Activated CD4-positive, alpha-beta T cell treated with anti-CD3 and anti-CD28 coated beads, Interleukin-2, amount 50 U/mL, for 4 hours (primary cell): ENCODE data around the gene MINDY4.

Experiments used
- DNase-seq, 2 experiments: peaks; one replicate each; pipeline ENCODE4 v3.0.0-alpha.2; 2020

MINDY4 gene

DNA sequence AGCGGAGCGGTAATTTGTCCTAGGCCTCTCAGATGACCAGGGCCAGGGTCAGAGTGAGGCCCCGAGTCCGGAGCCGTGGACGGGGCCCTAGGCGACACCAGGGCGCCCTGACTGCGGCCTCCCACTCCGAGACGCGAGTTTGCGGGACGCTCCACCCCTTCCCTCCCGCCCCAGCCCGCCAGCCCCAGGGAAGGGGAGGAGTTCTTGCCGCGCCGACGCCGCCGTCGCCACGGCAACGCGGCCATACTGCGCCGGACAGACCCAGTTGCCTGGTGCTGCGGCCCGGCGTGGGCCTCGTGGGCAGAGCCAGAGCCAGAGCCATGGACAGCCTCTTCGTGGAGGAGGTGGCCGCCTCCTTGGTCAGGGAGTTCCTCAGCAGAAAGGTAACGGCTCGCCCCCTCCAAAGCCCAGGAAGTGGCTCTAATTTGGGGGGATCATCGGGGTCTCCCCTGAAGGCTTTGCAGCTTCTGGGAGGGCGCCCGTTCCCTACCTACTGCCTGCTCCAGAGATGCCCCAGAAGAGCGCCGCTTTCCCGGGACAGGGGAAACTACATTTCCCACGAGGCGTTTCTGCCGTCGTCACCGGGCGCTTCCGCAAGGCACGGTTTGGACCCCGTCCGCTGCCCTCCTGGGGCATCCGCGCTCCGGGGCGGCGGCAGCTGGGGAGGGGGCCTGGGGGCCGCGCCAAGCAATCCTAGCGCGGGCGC, at the start of gene MINDY4:
TSS of gene MINDY4 (plus strand) at position 244 of the 706 bp plus-strand sequence. CDS start at position 321, 77 bp downstream.
- peak; percentile 44 to 54 for DNase-seq

DNA sequence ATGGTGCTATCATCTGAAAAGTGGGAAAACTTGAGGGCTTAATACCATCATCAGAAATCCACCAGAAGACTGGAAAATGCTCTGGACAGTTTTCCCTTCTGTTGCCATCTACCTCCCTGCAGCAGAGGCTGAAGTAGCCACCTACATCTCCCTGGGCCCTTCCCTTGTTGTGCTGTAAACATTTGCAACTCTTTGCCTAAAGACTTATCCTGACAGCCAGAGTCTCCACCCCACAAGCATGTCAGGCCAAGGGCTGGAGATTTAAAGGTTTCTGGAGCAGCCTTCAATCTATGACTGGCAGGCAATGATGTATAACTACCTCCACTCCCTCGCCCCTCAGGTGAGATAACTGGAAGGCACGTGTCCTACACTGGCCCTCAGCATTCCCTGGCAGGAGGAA, 49.0 kb upstream of the MINDY4 start:
- no peak for DNase-seq

DNA sequence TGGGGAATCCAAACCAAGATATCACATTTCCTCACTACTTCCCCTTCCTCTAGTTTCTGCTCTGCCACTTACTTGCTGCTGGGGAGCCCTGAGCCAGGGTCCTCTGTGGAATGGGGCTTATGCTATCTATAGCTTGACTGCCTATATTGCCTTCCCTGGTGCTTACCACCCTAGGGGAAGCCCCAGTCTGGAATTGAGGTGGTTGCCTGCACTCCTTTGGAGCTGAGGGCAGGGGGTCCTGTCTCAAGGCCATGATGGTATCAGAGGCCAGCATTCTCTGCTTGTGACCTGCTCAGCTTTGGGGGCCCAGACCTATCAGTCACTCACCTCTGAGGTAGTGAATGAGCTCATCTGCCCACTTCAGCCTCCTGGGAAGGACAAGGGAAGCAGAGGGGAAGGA, 48.5 kb upstream of the MINDY4 start:
- DNase-seq = no peak

DNA sequence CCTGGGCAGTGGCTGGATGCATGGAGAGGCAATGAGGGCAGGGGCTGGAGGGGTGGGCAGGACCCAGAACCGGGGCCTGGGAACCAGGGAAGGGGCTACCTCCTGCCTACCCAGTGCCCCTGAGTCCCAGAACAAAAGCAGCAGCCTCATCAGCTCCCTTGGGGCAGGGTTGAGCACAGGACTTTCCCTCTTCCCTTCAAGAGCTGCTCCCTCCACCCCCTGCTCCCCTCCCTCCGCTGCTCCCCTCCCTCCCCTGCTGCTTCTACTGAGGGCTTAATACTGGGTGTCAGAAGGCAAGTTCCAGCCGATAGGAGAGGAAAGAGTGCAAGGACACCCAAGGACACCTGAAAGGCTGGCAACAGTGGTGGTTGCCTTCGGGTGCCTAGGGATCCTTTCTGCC, 47.4 kb upstream of the MINDY4 start:
- no peak for DNase-seq

DNA sequence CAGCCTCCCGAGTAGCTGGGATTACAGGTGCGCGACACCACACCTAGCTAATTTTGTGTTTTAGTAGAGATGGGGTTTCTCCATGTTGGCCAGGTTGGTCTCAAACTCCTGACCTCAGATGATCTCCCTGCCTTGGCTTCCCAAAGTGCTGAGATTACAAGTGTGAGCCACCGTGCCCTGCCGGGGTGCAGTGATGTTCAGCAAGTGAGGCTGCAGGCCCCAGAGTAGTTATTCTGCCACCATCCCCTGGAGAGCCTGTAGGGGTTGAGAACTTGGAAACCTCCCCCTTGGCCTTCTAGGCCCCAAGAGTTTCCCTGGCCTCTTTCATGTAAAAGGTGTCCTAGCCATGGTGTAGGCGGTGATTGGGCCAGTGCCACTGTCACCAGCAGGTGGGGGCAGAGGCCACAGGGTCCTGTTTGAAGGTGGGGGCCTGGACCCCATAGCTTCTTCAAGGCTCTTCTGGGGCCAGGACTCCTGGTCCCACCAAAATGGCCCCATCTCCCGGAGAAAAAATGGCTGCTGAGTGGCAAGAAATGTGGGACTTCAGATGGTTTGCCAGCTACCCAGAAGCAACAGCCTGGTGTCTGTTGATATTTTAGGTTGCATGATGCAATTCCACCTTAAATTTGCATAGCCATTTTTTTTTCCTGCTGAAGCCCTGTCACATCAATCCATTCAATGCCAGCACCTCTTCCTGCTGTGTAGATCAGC, 44.8 kb upstream of the MINDY4 start:
- no peak for DNase-seq

DNA sequence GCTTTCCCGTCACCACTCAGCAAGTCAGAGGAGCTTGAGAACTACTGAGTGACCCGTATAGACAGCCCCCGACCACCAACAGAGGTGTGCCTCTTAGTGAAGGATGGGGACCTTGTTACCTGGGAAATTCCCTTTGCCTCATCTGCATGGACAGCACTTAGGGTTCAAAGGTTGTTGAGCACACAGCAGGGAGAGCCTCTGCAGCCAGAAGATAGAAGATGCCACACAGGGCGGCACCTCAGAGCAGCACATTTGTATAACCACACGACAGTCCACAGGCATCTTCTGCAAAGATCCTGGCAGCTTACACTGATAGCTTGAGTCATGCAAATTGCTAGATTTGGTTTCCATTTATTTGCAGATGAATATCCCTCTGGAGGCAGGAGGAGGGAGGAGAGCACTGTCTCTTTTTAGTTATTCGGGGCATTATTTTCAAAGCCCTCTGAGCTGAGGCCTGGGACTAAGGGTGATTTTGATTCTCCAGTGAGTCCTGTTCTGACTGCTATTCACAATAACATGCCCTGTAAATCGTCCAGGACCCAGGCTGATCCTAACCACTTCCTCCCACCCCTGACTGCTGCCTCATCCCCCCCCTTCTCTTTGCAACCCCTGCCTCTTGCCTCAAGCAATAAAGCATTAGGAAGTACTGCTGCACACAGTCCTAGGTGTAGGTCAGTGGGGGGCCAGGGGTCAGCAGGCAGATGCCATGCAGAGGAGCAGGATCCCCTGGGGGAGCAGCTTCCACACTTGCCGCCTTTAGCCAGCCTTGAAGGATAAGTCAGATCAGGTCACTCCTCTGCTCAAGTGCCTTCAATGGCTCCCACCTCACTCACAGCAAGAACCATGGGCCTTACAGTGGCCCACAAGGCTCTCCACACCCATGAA, 43.9 kb upstream of the MINDY4 start:
- DNase-seq = peak in 1 of 2 experiments; percentile 21

DNA sequence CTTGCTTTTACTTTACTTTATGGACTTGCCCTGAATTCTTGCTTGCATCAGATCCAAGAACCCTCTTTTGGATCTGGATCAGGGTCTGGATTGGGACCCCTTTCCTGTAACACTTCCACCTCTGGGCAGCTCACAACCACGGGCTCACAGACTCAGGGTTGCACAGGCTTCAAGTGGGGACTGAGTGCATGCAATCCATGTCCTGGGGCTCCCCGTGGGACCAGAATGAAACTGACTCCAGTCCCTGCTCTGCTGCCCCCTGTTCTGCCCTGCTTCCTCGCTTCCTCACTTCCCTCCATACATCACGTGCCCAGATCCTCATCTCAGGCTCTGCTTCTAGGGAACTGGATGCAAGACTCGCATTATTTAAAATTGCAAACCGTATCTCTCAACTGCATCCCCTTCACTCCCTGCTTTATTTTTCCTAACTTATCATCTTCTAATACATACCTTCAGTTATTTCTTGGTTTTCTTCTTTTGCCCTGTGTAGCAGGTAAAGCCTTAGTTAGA, 42.6 kb upstream of the MINDY4 start:
- no peak for DNase-seq

DNA sequence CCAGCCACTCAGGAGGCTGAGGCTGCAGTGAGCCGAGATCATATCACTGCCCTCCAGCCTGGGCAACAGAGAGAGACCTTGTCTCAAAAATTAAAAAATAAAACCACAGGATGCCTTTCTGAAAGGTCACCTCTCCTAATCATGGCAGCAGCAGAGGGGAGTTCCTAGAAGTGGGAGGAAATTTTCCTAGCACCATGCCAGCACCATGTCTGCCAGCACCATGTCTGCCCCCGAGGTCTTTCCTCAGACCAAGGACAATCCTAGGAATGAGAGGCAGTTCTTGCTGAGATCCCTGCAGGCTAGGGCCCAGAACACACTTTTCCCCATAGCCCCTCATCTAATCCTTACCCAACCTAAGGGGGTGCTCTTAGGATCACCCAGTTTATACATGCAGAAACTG, 41.6 kb upstream of the MINDY4 start:
- no peak for DNase-seq

DNA sequence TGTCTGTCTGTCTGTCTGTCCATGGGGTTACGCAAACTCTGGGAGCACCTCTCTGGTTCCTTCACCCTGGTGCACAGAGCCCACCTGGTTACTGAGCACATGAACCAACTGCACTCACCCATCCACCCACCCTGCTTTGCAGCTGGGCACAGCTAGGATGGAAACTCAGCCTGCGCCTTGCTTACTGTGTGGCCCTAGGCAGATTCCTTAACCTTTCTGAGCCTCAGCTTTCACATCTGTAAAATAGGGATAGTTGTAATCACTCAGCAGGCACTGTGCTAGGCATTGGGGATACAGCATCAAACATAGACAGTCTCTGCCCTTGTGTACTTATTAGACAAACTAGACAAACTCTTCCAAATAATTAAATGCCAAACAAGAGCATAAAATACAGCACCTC, 41.1 kb upstream of the MINDY4 start:
- DNase-seq = no peak

DNA sequence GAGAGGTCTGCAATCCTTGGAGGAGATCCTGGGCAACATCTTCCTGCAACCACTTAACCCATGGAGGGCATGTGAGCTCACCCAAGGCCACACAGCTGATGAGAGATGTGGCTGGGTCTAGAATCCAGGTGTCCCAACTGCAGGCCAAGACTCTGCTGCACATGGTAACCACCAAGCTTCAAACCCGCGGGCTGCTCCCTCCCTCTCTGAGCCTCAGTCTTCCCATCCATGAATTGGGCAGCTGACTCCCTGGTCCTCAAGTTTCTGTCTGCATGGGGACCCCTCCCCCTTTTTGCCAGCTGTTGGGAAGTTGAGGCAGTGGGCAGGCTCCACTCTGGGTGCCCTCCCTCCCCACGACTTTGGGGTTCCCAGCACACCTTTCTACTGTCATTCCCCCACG, 40.2 kb upstream of the MINDY4 start:
- DNase-seq = no peak

DNA sequence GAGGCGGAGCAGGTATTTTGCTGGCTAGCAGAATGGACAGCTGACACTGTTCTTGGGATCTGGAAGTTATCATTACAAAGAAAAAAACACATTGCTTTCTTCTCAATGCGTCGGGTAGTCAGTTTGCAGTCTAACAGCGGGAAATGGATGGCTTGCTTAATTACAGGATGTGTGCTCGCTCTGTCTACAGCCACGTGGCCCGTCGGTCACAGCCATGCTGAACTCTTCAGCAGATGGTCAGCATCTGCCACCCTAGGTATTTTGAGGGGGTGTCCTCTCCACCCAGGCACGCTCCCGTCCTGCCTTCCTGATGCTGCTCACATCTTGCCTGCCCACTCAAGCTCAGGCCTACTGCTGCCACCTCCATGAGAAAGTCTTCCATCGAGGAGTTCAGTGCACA, 39.6 kb upstream of the MINDY4 start:
- DNase-seq = no peak

DNA sequence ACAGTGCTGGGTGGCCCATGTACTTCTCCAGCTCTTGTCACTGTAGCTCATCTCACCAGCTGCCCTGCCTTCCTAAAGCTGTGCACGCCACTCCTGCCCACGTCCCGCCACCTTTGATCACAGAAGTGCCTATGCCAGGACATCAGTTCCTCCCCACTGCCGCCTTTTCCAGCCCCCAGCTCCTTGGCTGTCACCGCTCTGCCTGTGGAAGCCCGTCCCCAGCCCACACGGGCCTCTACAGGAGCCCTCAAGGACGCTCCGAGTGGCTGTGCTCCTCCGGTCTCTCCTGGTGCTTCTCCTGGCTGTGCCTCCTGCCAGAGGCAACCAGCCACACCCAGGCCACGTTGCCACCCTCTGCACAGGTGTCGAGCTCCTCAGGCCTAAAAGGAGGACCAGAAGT, 38.6 kb upstream of the MINDY4 start:
- no peak for DNase-seq

DNA sequence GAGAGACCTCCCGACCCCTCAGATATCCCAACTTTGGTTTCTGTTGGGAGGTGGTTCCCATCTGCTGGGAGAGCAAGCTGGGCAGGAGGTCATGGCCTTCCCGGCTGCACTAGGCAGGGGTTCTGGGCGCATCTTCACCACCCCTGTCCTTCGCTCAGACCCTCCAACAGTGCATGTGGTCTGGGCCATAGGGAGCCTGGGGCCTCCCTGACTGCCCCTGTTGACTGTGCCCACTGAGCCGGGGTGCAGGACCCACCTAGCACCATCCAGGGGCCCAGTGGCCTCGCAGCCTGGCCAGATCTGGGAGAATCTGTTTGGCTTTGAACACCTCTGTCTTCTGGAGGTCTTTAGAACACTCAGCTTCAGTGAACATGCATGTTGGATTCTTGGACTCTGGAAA, 38.0 kb upstream of the MINDY4 start:
- DNase-seq = no peak

DNA sequence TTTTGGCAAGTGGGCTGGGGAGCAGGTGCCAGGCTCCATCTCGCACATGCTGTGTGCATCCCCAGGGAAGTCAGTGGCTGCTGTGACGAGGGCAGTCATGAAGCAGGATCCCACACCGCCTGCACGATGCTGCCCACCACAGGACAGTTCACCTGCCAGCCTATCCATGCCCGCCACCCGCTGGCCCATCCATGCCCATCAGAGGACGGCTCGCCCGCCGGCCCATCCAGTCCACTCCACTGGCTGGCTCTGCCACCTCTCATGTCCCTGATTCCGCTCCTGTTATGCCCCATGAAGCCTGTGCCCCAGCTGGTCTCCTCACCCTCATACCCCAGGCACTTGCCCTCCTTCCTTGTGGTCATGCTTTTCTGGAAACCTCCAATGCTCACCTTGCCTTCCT, 37.5 kb upstream of the MINDY4 start:
- no peak for DNase-seq

DNA sequence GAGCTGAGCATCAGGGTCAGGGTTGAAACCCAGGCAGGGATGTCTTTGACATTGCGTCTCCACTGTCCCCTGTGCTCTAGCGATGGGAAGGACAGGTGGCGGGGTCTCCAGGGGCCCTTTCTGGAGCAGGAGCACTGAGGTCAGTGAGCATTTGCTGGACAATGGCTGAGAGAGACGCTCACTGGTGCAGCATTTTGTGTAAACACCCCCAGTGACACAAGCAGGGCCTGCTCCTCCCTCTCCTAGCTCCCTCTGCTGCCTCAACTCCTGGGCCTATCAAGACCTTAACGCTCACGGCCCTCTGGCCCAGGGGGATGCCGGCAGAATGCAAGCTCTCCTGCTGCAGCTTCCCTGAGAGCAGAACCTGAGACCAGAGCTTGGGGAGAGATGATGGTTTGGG, 36.7 kb upstream of the MINDY4 start:
- DNase-seq = no peak

DNA sequence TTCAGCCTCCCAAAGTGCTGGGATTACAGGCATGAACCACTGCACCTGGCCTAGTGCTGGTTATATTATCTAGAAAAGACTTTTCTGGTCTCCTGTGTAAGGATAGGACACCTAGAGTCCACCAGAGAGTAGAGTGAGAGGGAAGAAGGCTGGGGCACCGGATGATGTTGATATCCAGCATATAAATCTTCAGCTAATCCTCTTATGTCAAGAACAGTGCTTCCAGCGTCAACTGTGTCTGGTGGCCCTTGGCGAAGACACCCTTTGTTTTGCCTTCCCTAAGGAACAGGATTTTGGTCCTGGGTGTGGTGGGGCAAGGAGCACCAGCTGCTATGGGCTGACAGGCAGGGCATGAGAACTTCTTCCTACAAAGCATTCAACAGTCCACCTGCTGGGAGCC, 35.6 kb upstream of the MINDY4 start:
- DNase-seq = no peak

DNA sequence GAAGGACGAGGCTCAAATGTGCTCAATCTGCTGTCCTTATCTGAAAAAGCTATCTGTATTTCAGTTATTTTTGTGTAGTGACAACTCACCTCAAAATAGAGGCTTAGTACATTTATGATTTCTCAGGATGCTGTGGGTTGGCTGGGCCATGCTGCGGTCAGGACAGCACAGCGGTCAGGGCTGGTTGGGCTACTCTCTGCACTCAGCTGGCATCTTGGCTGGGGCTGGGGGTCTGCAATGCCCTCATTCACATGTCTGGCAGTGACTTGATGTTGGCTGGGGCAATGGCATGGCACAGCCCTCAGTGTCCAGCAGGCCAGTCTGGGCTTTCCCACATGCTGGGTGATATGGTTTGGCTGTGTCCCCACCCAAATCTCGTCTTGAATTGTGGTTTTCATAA, 34.9 kb upstream of the MINDY4 start:
- DNase-seq = no peak

DNA sequence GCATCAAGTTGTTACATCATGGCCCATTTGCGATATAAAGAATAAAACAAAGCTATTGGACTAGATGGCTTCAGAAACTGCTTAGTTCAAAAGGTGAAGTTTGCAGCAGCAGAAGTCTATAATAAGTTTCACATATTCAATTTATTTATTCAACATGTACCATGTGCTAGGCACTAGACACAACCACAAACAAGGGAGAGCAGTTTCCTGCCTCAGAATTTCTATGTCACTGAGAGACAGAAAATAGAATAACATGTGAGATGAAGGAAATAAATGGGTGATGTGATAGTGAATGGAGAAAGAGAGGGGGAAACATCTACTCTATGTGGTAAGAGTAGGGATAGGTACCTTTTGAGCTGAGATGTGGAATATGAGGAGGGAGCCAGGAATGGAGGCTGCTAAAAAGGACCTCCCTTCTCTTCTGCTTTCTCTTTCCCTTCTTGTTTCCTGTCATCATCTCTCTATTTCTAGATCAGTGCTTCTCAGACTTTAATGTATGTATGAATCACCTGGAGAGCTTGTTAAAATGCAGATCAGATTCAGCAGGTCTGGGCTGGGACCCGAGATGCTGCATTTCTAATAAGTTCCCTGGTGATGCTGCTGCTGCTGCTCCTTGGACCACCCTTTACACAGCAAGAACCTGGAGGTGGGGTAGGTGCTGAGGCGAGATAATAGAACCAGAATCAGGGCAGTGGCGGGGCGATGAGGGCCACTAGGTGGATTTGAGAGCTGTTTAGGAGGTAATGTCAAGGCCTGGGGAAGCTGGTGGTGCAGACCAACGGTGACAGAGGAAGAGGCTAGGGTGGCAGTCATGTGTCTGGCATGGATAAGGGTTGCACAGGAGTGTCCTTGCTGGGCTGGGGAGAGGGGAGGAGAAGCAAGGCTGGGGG, 32.9 kb upstream of the MINDY4 start:
- DNase-seq = no peak

DNA sequence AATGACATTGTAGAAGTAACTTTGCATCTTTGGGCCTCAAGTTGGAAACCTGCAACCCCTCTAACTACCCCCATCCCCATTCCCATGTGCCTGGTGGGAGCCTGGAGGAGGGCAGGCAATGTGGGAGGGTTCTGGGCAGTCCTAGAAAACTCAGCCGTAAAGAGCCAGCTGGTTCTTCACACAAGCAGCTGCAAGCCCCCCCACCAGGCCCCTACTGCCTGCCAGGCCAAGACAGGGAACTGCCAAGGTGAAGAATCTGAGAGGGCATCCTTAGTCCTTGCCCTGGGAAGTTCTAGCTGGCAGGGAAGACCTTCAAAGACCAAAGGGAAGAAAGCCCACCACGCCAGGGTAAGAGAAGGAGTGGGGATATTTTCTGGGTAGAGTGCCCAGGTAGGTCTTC, 31.5 kb upstream of the MINDY4 start:
- DNase-seq = no peak

DNA sequence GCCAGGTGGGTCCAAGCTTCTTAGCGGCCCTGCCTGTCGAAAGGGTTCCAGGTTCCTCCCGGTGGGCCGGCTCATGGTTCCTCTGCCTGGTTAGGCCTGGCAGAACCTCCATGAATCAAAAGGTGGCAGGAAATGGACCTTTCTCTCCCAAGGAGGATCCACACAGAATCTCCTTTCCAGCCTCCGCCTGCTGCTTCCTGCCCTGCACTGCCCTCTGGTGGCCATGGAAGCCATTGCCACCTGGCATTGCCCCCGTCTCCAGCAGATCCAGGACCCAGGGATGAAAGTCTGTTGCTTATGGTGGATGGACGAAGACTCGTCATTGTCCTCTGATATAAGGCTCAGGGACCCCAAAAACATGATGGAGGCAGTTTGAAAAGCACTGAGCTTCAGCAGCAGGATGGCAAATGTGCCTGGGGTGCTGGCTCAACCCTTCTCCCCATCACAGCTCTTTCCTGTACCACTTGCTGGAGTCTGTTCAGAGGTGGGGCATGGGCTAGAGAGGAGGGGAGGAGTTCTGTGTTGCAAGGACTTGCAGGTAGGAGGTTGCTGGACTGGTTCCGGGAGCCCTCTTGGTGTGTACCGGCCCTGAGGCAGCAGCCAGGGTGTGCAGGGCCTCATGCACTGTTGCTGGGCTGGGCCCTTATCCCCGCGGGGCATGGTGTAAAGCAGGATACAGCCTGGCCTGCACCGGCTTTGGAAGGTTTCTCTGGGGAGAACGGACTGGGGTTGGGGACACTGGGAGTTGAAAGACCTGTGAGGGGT, 30.6 kb upstream of the MINDY4 start:
- peak; percentile 65 to 70 for DNase-seq

DNA sequence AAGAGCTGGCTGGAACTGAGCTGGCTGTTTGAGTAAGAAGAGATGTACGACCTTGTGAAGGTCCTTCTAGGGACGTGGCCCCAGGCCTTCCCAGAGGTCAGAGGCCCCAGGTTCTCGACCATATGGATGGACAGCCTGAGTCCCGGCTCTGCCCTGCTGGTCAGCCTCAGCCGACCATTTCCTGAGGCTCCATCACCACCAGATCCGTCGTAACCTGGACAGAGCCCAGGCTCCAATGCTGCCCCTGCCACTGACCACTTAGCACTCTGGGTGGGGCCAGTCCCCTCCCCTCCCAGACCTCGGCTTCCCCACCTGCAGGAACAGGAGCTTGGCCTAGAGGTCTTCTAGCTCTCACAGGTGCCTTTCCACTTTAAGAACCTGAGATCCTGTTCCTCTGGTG, 29.9 kb upstream of the MINDY4 start:
- no peak for DNase-seq
